Caki2 (cell line): Measurements from ENCODE around the gene TMEM131. TPM values are rescaled to one million over a fixed set of nuclear protein-coding genes. Genes with fewer than 3 reads are reported as not detected.
"Not testable (repeated sequence)": the region's sequence is repeated elsewhere in the genome, so short reads cannot be mapped to it uniquely, and the experiment has no call there.

Experiments
- DNase-seq: peaks from one replicate; pipeline ENCODE4 v3.0.0-alpha.2; 2015; ENCODE audit warnings: low read depth
- in situ Hi-C: cut with HindIII; loops from 2 replicates; pipeline ENCODE4 v1.10.0; 2016; ENCODE audit warnings: low sequenced_read_pairs, low pct_unique_long_range_greater_than_20kb, mixed read lengths
- total RNA-seq: library from RNA; depleted of rRNA; stranded (reverse); fragments of >200 nt; shearing (Covaris generic); gene quantifications from 2 replicates; pipeline ENCODE4 v1.2.3, GENCODE V29; 2014; ENCODE audit warnings: low replicate concordance

Gene TMEM131
- total RNA-seq, 1 experiment from 2014 or later: 11.0 TPM

GRCh38 chr2:98025481-98026037, 29.8 kb upstream of the TMEM131 start:
- no peak for DNase-seq
- in situ Hi-C loops: no loop called here

DNA sequence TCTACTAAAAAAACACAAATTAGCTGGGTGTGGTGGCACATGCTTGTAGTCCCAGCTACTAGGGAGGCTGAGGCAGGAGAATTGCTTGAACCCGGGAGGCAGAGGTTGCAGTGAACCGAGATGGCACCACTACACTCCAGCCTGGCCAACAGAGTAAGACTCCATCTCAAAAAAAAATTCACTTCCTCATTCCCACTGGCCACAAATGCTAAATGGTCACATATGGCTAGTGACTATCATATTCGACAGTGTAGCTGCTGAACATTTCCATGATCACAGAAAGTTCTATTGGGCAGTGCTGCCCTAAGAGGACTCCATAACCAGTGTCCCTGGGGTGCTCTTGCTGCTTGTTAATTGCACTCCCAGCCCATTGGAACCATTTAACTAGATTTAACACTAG, 26.3 kb upstream of the TMEM131 start:
- in situ Hi-C loops, DNase-seq: not testable (repeated sequence)

- no peak for DNase-seq
- in situ Hi-C loops: no loop called here
Observed at GRCh38 chr2:98020992-98021713, 25.4 kb upstream of the TMEM131 start.

DNA sequence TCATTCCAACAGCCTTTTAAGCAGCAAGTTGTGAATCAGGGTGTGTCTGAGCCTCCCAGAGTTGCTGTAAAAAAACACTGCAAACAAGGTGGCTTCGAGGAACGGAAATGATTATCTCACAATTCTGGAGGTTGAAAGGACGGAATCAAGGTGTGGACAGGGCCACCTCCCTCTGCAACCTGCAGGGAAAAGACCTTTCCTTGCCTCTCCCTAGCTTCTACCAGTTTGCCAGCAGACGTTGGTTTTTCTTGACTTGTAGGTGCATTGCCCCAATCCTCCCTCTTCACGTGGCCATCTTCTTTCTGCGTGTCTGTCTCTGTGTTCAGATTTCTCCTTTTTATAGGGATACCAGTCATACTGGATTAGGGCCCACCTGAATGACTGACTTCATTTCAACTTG, 24.8 kb upstream of the TMEM131 start:
- no peak for DNase-seq
- in situ Hi-C loops: no loop called here

- no peak for DNase-seq
- in situ Hi-C loops: no loop called here
Observed at GRCh38 chr2:98016908-98017670, 21.3 kb upstream of the TMEM131 start.

DNA sequence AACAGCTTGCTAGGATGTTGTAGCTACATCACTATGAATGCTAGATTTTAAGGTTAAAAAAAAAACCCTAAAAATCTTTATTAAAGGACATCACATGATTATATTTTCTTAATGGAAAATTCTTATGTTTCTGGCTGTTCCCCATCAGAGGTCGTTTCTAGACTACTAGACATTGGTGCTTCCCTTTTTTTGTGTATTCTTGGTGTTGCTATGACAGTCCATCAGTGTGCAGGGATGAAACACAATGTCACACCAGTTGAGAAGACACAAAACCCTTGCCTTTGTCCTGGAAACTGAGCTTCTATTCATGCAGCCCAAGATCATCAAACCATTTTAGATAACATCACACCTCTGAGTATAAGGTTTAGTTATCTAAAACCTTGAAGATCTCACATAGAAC, 19.9 kb upstream of the TMEM131 start:
- in situ Hi-C loops: no loop called here
- DNase-seq: no peak

DNA sequence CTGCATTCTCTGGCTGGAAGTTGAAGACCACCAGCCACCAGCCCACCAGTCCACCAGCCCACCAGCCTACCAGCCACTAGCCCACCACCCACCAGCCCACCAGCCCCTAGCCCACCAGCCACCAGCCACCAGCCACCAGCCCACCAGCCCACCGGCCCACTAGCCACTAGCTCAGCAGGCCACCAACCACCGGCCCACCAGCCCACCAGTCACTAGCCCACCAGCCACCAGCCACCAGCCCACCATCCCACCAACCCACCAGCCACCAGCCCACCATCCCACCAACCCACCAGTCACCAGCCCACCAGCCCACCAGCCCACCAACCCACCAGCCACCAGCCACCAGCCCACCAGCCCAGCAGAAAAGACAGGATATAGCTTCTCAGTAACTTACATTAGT, 18.6 kb upstream of the TMEM131 start:
- in situ Hi-C loops: no loop called here

GRCh38 chr2:98013407-98014042, 17.8 kb upstream of the TMEM131 start:
- no peak for DNase-seq
- in situ Hi-C loops: no loop called here

More for the DNA sequence above, 18.6 kb upstream of the TMEM131 start:
- DNase-seq: no peak

DNA sequence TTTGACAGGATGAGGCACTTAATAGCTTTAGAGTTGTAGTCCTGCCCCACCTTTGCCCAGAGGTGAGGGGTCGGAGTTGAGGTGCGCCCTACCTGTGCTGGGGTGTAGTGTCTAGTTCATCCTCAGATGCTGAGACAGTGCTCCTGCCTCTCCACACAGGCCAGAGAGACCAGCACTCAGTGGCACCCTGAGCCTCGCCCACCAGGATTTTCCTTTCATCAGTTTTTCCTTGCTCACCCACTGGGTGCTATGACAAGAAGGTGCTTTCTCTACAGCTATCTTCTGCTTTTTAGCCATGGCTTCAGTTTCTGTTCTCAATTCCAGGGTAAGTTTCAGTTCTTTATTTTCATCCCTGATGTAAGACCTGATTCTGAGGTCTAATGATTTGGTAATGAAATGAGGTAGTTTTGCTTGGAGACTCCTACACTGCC, 16.8 kb upstream of the TMEM131 start:
- in situ Hi-C loops: no loop called here
- DNase-seq: no peak

DNA sequence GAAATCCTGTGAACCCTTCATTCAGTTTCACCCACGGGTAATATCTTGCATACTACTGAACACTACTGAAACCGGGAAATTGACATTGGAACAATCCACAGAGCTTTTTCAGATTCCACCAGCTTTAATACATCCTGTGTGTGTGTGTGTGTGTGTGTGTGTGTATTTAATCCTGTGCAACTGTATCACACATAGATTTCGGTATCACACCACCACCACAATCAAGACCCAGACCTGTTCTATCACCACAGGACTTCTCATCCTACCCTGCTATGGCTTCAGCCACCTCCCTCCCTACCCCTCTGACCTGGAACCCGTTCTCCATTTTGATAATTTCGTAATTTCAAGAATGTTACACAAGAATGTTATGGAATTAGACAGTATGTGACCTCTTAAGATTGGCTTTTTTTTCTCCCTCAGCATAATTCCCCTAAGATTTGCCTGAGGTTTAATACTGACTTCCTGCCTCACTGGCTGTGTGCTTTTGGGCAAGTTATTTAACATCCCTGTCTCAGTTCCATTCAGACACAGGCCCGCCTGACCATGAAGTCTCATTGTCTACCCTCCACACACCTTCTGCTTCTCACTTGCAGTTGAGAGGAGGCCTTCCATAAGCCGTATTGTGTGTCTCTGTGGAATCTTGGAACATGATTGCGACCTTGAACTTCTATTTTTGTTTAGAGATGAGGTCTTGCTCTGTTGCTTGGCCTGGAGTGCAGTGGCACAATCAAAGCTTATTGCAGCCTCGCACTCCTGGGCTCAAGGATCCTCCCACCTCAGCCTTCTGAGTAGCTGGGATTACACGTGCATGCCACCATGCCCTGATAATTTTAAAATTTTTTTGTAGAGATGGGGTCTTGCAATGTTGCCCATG, 14.4 kb upstream of the TMEM131 start:
- DNase-seq: no peak
- in situ Hi-C loops: no loop called here

DNA sequence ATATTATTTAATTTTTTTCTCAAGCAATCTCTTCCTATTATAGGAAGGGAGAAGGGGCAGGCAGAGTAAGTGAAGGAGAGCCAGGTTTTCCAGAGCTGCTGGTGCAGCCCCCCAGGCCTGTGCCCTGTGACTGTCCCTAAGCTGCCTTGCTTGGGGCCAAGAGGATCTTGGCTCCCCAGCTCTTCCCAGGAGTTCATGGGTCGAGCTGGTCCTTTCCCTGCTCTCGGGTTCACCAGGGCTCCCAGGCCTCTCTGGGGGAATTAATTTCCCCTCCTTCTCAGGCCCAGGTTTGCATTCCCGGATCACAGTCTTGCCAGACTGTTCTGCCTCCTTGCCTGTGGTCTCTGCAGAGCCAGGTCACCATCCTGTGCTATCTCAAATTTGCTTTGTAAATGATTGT, 12.7 kb upstream of the TMEM131 start:
- in situ Hi-C loops: no loop called here
- DNase-seq: no peak

GRCh38 chr2:98006378-98006777, 10.6 kb upstream of the TMEM131 start:
- no peak for DNase-seq
- in situ Hi-C loops: no loop called here

DNA sequence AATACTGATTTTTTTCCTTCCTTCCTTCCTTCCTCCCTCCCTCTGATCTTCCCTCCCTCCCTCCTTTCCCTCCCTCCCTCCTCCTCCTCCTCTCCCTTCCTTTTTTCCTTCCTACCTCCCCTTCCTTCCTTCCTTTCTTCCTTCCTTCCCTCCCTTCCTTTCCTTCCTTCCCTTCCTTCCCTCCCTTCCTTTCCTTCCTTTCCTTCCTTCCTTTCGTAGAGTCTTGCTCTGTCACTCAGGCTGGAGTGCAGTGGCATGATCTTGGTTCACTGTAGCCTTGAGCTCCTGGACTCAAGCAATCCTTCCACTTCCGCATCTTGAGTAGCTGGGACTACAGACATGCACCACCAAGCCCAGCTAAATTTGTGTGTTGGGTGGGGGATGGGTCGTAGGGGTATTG, 8.9 kb upstream of the TMEM131 start:
- in situ Hi-C loops: no loop called here
- DNase-seq: no peak

DNA sequence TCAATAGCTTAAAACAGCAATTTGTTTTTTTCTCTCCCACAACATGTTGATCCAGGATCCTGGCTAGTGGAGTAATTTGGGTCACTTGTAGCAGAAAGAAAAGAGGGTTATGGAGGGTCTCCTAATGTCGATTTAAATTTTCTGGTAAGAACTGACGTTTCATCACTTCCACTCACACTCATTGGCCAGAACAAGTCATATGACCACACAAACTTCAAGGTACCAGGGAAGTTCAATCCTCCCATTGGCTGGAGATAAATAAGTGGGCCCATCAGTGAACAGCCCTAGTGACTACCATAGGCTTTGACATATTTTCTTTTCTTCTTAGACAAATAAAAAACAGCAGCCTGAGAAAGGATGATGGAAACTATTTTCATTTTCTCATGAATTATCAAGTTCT, 8.3 kb upstream of the TMEM131 start:
- DNase-seq: no peak
- in situ Hi-C loops: no loop called here

GRCh38 chr2:97999536-97999935, 3.8 kb upstream of the TMEM131 start:
- DNase-seq: no peak
- in situ Hi-C loops: no loop called here

- DNase-seq: no peak
- in situ Hi-C loops: no loop called here
Observed at GRCh38 chr2:97998431-97999005, 2.8 kb upstream of the TMEM131 start.

DNA sequence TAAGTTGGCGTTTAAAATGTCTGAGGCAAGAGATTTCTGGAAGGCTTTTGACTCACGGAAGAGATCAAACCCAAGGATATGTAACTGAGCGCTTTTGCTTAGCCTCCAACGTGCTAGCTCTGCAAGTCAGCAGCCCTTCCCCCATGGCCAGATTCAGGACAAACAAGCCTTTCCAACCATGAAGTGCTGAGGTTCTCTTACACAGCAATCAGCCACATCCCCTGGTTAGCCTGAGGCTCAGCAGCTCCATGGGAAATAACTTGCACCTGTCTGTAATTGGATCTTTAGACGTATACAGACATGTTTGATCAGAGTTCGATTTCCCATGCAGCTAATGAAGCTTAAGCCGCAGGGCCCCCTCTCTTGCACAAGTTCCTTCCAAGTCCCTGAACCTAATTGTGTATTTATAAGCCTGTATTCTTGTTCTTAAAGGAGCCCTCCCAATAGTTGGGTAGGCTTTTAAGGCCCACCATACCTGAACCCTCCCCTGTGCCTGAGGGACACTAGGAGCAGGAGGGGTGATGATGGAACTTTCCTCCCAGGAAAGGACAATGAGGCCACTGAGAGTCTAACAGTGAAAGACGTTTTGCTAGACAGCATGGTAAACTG, 2.1 kb upstream of the TMEM131 start:
- DNase-seq: no peak
- in situ Hi-C loops: no loop called here
